Measurements from ENCODE around the gene MRPL20.
A peak's percentile ranks its signal among the peaks of the same experiment; 100 is the strongest.
"Not testable (repeated sequence)": the region's sequence is repeated elsewhere in the genome, so short reads cannot be mapped to it uniquely, and the experiment has no call there.

The MRPL20 gene

GRCh38 chr1:1403653-1404052, 3.4 kb downstream of the MRPL20 start:
- DNase-seq: no peak

GRCh38 chr1:1402901-1403392, 4.1 kb downstream of the MRPL20 start:
- not testable (repeated sequence) for DNase-seq

DNA sequence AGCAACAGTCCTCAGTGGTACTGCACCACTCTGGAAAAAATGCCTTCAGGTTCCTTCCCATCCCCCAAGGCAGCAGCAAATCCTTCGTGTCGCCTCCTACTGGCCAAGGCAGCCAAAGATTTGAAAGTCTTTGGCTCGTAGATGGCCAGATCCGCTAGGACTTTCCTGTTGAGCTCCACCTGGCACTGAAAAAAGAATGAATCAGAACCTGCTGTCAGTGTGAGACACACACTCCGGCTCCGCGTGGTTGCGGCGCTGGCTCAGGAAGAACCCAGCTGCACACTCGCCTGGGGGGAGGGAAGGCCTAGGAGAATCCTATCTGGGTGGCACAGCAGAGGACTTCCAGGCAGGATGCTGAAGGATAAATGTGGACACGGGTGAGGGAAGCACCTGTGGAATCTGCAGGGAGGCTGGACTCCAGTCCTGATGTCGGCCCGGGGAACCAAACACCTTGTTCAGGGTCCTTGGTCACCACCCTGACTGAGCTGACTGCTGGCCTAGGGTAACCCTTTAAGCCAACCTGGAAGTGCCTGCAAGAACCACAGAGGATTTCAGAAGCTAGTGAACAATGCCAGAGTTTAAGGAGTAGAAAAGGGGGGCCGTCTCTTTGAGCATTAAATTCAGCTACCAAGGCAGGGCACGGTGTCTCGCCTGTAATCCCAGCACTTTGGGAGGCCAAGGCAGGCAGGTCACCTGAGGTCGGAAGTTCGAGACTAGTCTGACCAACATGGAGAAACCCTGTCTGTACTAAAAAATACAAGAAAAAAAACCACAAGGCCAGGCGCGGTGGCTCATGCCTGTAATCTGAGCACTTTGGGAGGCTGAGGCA, 4.8 kb downstream of the MRPL20 start:
- peak; percentile 42 to 43 for DNase-seq

GRCh38 chr1:1401457-1402010, 5.6 kb downstream of the MRPL20 start:
- DNase-seq: no peak

- no peak for DNase-seq
These were observed 6.3 kb downstream of the MRPL20 start for GRCh38 chr1:1400576-1401456.

DNA sequence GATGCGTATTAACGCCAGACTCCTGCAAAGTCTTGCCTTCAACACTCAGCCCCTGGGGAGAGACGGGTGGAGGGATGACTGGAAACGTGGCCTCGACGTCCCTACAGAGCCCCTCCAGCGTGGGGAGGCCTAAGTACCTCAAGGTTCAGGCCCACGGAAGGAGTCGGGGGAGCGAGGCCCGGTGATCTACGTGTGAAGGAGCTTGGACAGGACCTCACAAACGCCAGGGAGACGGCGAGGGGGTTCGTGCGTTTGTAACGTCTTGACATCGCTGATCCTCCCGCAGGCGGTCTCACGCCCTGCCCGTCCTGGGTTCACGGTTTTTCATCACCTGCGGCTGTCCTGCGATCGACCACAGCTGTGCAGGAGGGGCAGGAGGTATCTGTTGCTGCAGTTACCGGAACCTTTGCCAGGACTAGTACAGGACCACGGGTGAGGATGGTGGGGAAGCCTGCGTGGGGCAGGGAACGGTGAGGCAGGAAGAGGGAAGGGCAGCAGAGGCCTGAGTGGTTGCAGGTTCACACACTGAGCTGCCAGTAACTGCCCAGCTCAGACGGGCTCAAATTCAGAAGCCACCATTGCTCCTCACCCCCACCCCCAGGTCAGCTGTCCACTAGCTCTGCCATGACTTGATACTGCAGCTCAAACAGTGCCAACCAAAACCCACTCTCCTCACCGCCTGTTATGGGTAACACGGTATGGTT, 7.1 kb downstream of the MRPL20 start:
- no peak for DNase-seq

DNA sequence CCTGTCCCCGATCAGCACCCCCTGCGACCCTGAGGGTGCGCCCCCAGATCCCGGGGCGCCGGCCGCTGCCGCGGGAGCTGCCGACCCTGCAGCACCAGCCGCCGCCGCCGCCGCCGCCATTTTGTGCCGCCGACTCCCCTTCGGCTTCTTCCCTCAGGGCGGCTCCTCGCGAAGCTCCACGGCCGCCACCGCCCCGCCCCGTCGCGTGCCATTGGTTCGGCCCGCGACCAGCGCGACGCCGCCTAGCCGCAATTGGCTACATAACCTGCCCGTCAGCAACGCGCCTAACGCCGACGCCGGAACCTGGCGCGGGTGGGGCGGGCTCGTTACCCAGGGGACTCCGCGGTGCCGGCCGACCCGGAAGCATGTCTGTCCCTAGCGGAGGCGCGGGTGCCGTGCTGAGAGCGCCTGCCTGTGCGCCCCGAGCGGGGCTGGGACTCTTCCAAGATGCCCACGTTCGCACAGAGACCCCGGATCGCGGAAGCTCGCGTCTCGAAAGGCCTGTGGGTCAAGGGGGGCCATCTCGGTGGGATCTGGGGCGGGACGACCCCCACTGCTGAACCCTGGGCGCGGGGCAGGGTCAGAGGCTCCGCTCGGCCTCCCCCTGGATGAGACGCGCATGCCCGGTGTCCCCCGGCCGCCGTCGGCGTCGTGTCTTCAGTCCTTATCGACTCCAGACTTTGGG, 7.8 kb downstream of the MRPL20 start, which contains the start of gene CCNL2:
Gene CCNL2, minus strand, starts transcription at position 149 of the 685 bp plus-strand sequence. Its CDS starts 29 bp downstream, at position 120.
- DNase-seq: peak; percentile 94 to 95

DNA sequence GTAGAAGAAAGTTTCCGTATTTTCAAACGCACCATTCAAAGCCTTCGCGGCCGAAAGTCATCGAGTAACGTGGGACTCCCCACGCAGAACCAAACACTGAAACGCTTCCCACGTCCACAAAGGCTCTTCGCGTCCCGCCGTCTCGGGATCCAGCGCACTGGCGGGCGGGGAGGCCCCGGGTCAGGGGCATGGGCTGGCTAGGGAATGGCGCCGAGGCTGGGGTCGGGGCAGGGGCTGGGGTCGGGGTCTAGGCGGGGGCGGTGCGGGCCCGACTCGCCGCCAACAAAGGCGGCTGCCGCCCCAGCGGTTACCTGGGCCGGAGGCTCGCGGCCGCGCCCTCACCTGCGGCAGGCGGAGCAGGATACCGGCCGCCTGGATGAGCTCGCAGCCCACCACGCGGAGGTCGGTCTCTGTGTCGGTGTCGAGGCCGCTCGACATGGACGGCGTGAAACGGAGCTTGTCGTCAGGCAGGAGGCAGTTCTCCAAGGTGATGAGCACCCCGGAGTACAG, 8.4 kb downstream of the MRPL20 start:
- no peak for DNase-seq

- peak in 1 of 2 experiments; percentile 3 for DNase-seq
These were observed 9.1 kb downstream of the MRPL20 start for GRCh38 chr1:1397839-1398523.

GRCh38 chr1:1395166-1395565, 11.9 kb downstream of the MRPL20 start:
- no peak for DNase-seq

GRCh38 chr1:1394116-1394515, 13.0 kb downstream of the MRPL20 start:
- DNase-seq: no peak

- DNase-seq: no peak
These were observed 13.7 kb downstream of the MRPL20 start for GRCh38 chr1:1393428-1393827.

- DNase-seq: no peak
These were observed 14.1 kb downstream of the MRPL20 start for GRCh38 chr1:1393014-1393413.

GRCh38 chr1:1391225-1391624, 15.9 kb downstream of the MRPL20 start:
- no peak for DNase-seq

DNA sequence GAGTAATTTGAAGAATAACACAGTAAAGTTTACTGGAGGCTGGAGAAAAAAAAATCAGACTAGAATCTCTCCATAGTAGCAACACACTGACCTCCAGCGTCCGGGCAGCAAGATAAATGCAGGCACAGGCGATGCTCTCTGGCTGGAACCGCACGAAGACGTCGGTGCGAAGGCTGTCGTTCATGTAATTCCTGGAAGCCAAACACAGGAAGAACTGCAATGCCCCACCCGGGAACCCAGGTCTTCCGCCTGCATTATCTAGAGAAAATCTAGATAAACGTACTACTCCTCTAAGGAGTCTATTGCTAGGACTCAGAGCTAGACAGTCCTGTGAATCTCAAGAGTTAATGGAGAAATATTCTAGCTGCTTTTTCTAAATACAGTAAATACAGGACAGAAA, 16.4 kb downstream of the MRPL20 start:
- DNase-seq: no peak

GRCh38 chr1:1388078-1388472, 19.0 kb downstream of the MRPL20 start:
- DNase-seq: no peak

GRCh38 chr1:1387098-1388077, 19.7 kb downstream of the MRPL20 start:
- DNase-seq: no peak

GRCh38 chr1:1385931-1386330, 21.2 kb downstream of the MRPL20 start:
- no peak for DNase-seq

- DNase-seq: not testable (repeated sequence)
These were observed 21.8 kb downstream of the MRPL20 start for GRCh38 chr1:1385339-1385738.

DNA sequence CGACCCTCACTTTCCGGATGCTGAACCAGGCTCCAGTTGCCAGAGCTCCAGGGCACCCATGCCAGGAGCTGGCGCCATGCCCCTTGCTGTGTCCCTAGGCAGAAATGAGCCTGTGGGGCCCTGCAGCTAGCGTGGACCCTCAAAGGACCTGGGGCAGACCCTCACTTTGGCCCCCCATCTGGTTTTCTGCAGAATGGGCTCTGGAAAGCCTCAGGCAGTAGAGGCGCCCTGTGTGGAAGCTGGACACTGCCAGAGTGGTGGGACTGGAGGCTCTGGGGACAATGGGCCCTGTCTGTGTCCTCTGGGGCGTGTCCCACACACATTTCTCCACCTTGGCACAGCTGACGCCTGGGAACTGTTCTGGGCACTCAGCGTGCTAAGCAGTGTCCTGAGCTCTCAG, 25.8 kb downstream of the MRPL20 start:
- DNase-seq: no peak

Measured in AML-193 (cell line).